Sigmoid colon (tissue), 4 donors: Measurements from ENCODE around the gene MFSD2A.

Experiments used
- EP300 ChIP-seq, 4 donors: sonication (generic); formaldehyde crosslinking; IDR thresholded peaks; one replicate each; pipeline ENCODE4 v1.6.1; 2017; ENCODE audit warnings: antibody characterized with exemption in 4 of 4
- POLR2A ChIP-seq, 2 donors: fragments of 450-650 bp; IDR thresholded peaks; one replicate each; pipeline ENCODE4 v1.6.1; 2016; ENCODE audit warnings: antibody characterized with exemption in 2 of 2, mild to moderate bottlenecking in 2 of 2, moderate library complexity in 2 of 2

DNA sequence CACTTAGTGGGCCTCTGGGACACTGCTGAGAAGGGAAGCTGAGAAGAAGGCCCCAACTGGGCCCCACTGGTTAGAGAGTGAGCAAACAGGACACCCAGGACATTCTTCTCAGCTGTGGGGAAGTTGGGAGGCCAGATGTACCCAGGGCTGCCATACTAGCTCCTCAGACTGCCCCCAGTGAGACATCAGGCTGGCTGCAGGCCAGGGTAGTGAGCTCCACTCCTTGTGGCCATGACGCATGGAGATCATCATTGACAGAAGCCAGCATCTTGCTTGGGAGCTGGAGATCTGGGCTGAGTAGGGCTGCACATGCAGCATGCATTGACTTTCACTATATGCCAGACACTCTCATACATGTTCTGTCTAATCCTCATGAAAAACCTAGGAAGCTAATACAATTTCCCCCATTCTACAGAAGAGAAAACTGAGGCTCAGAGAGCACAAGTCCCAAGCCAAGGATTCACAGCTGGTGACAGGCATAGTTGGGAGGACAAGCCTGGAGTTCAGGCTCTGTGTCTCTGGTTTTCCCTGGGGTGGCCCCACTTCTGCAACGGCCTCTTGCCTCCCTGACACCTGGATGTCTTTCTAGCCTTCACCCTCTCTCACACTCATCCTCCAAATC is 29.1 kb upstream of the MFSD2A start:
- TF ChIP-seq POLR2A (IDR thresholded peaks at IDR 0.05) (no peak), EP300 (IDR thresholded peaks at IDR 0.05) (no peak)
